ENCODE measurements around the gene UNC13A.

DNA sequence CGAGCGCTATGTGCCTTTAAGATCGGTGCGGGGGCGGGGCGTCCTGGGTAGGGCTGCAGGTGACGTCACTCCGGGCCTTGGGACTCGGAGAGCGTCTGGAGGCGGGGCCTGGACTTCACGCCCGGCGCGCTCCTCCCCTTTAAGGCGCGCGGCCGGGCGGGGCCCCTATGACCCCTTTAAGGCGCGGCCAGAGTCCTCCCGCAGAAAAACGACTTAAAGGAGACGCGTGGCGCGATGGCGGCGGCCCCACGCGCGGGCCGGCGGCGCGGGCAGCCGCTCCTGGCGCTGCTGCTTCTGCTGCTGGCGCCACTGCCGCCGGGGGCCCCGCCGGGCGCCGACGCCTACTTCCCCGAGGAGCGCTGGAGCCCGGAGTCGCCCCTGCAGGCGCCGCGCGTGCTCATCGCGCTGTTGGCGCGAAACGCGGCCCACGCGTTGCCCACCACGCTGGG is 132.7 kb downstream of the UNC13A start, which contains the start of gene COLGALT1:
- TF ChIP-seq, protein P1, sequence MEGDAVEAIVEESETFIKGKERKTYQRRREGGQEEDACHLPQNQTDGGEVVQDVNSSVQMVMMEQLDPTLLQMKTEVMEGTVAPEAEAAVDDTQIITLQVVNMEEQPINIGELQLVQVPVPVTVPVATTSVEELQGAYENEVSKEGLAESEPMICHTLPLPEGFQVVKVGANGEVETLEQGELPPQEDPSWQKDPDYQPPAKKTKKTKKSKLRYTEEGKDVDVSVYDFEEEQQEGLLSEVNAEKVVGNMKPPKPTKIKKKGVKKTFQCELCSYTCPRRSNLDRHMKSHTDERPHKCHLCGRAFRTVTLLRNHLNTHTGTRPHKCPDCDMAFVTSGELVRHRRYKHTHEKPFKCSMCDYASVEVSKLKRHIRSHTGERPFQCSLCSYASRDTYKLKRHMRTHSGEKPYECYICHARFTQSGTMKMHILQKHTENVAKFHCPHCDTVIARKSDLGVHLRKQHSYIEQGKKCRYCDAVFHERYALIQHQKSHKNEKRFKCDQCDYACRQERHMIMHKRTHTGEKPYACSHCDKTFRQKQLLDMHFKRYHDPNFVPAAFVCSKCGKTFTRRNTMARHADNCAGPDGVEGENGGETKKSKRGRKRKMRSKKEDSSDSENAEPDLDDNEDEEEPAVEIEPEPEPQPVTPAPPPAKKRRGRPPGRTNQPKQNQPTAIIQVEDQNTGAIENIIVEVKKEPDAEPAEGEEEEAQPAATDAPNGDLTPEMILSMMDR (IDR thresholded peaks at IDR 0.05): no peak
- TF ChIP-seq POLR2A (IDR thresholded peaks at IDR 0.05): no peak
